HepG2 (cell line): ENCODE measurements around the gene CXCL17. TPM values are rescaled to one million over a fixed set of nuclear protein-coding genes. Genes with fewer than 3 reads are reported as not detected.

Experiments used
- ATAC-seq: fragments of 200-7000 bp; cut with Tn5 transposase; 3 replicates; pipeline ENCODE4 v1.9.1; 2020; ENCODE audit warnings: mild to moderate bottlenecking, moderate library complexity
- BruUV-seq: library from RNA; stranded (reverse); fragments of 400-500 nt; replicated peaks from 2 replicates; lab custom pipeline; 2021; lab: Mats Ljungman, UMichigan
- CTCF ChIA-PET: fragments of 300-600 bp; formaldehyde crosslinking; extraction: SDS; loops from one replicate; lab custom pipeline; 2021; ENCODE audit warnings: low total read pairs, inconsistent platforms, low intra/inter-chr PET ratio; lab: Yijun Ruan, JAX
- POLR2A ChIA-PET: fragments of 350-600 bp; sonication (Branson Sonifier 250); formaldehyde crosslinking; loops from one replicate; lab custom pipeline; 2020; ENCODE audit warnings: antibody characterized with exemption, inconsistent platforms; lab: Yijun Ruan, JAX
- DNase-seq: peaks from one replicate; pipeline ENCODE4 v3.0.0-alpha.2; 2015; ENCODE audit warnings: low spot score
- FAIRE-seq: peaks from 3 replicates; lab custom pipeline; 2011; peaks lifted over from hg19 to GRCh38; lab: Jason Lieb, UNC
- H2AFZ ChIP-seq: one replicate; pipeline ENCODE4 v1.6.1; 2011; ENCODE audit warnings: low read length, inconsistent platforms
- H3K27ac ChIP-seq: fragments of 300-600 bp; 3 replicates; pipeline ENCODE4 v1.8.0; 2011; ENCODE audit warnings: mixed run types, mild to moderate bottlenecking, mixed read lengths, low read length, inconsistent platforms; ENCODE audit not compliant: insufficient read depth; ENCODE audit errors: extremely low read length
- H3K27me3 ChIP-seq, 2 experiments: fragments of 200-600 bp in 1 of 2; 2 replicates in 1 of 2; 3 replicates in 1 of 2; pipeline versions ENCODE4 v1.6.0 to v1.8.0; 2011; ENCODE audit warnings: low read length in 2 of 2, mild to moderate bottlenecking in 2 of 2, moderate library complexity in 2 of 2, inconsistent platforms in 1 of 2; ENCODE audit not compliant: insufficient read depth in 2 of 2, control insufficient read depth in 1 of 2
- H3K36me3 ChIP-seq, 2 experiments: fragments of 200-600 bp in 1 of 2; replicated peaks in 1 of 2; 2 replicates in 1 of 2; 3 replicates in 1 of 2; pipeline versions ENCODE4 v1.5.1 to v1.8.0; 2011; ENCODE audit warnings: low read length in 2 of 2, inconsistent platforms in 1 of 2; ENCODE audit not compliant: insufficient read depth in 2 of 2, control insufficient read depth in 1 of 2
- H3K4me1 ChIP-seq: 2 replicates; pipeline ENCODE4 v1.5.1; 2012; ENCODE audit warnings: low read length, inconsistent platforms; ENCODE audit not compliant: insufficient read depth
- H3K4me2 ChIP-seq: 2 replicates; pipeline ENCODE4 v1.6.0; 2011; ENCODE audit warnings: low read depth, low read length, inconsistent platforms
- H3K4me3 ChIP-seq, 3 experiments: fragments of 200-600 bp in 1 of 3; sonication (generic), shearing (Covaris generic) in 1 of 3; replicated peaks in 1 of 3; 2 replicates each; pipeline ENCODE4 v1.5.1; 2011 to 2016; ENCODE audit warnings: low read length in 3 of 3, inconsistent platforms in 2 of 3, low read depth in 2 of 3, mild to moderate bottlenecking in 2 of 3, control low read depth in 1 of 3, mixed read lengths in 1 of 3; ENCODE audit not compliant: insufficient read depth in 1 of 3
- H3K79me2 ChIP-seq: one replicate; pipeline ENCODE4 v1.6.1; 2011; ENCODE audit warnings: low read length, inconsistent platforms; ENCODE audit not compliant: insufficient read depth
- H3K9ac ChIP-seq: 2 replicates; pipeline ENCODE4 v1.6.0; 2011; ENCODE audit warnings: mild to moderate bottlenecking, low read depth, low read length, inconsistent platforms; ENCODE audit not compliant: insufficient read depth
- H3K9me3 ChIP-seq: 2 replicates; pipeline ENCODE4 v1.5.1; 2012; ENCODE audit warnings: mild to moderate bottlenecking, low read length
- H4K20me1 ChIP-seq: 2 replicates; pipeline ENCODE4 v1.6.0; 2011; ENCODE audit warnings: inconsistent platforms, mild to moderate bottlenecking, low read length, moderate library complexity; ENCODE audit not compliant: insufficient read depth
- ASH2L ChIP-seq: fragments of 300-600, 200-600 bp; sonication (generic); IDR thresholded peaks from 2 replicates; pipeline ENCODE4 v1.7.0; 2017; ENCODE audit warnings: low read depth, mild to moderate bottlenecking, moderate library complexity, mixed read lengths, low read length; ENCODE audit not compliant: insufficient read length
- BHLHE40 ChIP-seq: IDR thresholded peaks from 2 replicates; pipeline ENCODE4 v1.6.1; 2011; ENCODE audit warnings: low read length, improper control_type of control experiment
- CBX2 ChIP-seq, 2 experiments: fragments of 200-600 bp in 1 of 2; sonication (generic); formaldehyde crosslinking in 1 of 2; IDR thresholded peaks; 2 replicates each; pipeline versions ENCODE4 v1.7.0 to v1.8.1; 2018 to 2022; ENCODE audit warnings: low read depth in 2 of 2, low read length in 1 of 2, mild to moderate bottlenecking in 1 of 2, missing genetic modification reagents in 1 of 2
- FIP1L1 ChIP-seq: fragments of 200-400 bp; formaldehyde crosslinking; IDR thresholded peaks from 2 replicates; pipeline ENCODE4 v1.6.1; 2018; ENCODE audit warnings: low read depth, mild to moderate bottlenecking, low read length, moderate library complexity, borderline replicate concordance; ENCODE audit not compliant: insufficient read depth
- GATAD2A ChIP-seq: IDR thresholded peaks from 2 replicates; pipeline ENCODE4 v1.6.1; 2016
- GTF3A ChIP-seq: sonication (generic); formaldehyde crosslinking; conservative IDR thresholded peaks from 2 replicates; pipeline ENCODE4 v1.4.0; 2020; ENCODE audit warnings: mild to moderate bottlenecking, missing genetic modification reagents
- HOXD1 ChIP-seq: sonication (generic); formaldehyde crosslinking; IDR thresholded peaks from 2 replicates; pipeline ENCODE4 v1.5.0; 2020; ENCODE audit warnings: missing genetic modification reagents
- MEIS2 ChIP-seq: sonication (generic); formaldehyde crosslinking; IDR thresholded peaks from 2 replicates; pipeline ENCODE4 v1.9.0; 2021; ENCODE audit warnings: mild to moderate bottlenecking, missing genetic modification reagents
- NFE2L2 ChIP-seq: fragments of 150-350 bp; IDR thresholded peaks from 2 replicates; pipeline ENCODE4 v1.6.1; 2014; ENCODE audit warnings: low read length
- PAWR ChIP-seq: sonication (generic); formaldehyde crosslinking; IDR thresholded peaks from 2 replicates; pipeline ENCODE4 v1.4.0; 2020; ENCODE audit warnings: missing genetic modification reagents, mild to moderate bottlenecking, borderline replicate concordance
- PLRG1 ChIP-seq: fragments of 450-650 bp; conservative IDR thresholded peaks from 2 replicates; pipeline ENCODE4 v1.6.1; 2016
- SP4 ChIP-seq: sonication (generic); formaldehyde crosslinking; IDR thresholded peaks from 2 replicates; pipeline ENCODE4 v1.8.1; 2023; ENCODE audit warnings: mild to moderate bottlenecking, missing genetic modification reagents
- SRY ChIP-seq: sonication (generic); formaldehyde crosslinking; IDR thresholded peaks from 2 replicates; pipeline ENCODE4 v1.8.0; 2022; ENCODE audit warnings: mild to moderate bottlenecking, missing genetic modification reagents
- TMF1 ChIP-seq: sonication (generic); formaldehyde crosslinking; IDR thresholded peaks from 2 replicates; pipeline ENCODE4 v1.8.1; 2022; ENCODE audit warnings: low read depth, missing genetic modification reagents
- ZBTB37 ChIP-seq: sonication (generic); formaldehyde crosslinking; IDR thresholded peaks from 2 replicates; pipeline ENCODE4 v1.4.0; 2020; ENCODE audit warnings: mild to moderate bottlenecking, missing genetic modification reagents
- ZNF205 ChIP-seq: IDR thresholded peaks from 2 replicates; pipeline ENCODE4 v1.6.1; 2018; ENCODE audit warnings: missing biosample characterization, missing genetic modification reagents
- ZNF3 ChIP-seq: IDR thresholded peaks from 2 replicates; pipeline ENCODE4 v1.7.0; 2017; ENCODE audit warnings: inconsistent platforms
- ZNF546 ChIP-seq: sonication (generic); formaldehyde crosslinking; conservative IDR thresholded peaks from 2 replicates; pipeline ENCODE4 v1.8.1; 2023; ENCODE audit warnings: mild to moderate bottlenecking, missing genetic modification reagents
- ZNF562 ChIP-seq: sonication (generic); formaldehyde crosslinking; IDR thresholded peaks from 2 replicates; pipeline ENCODE4 v1.8.0; 2022; ENCODE audit warnings: missing genetic modification reagents, borderline replicate concordance
- ZNF891 ChIP-seq: sonication (generic); formaldehyde crosslinking; IDR thresholded peaks from 2 replicates; pipeline ENCODE4 v1.5.0; 2020; ENCODE audit warnings: mild to moderate bottlenecking, missing genetic modification reagents
- WGBS: methylation state at CpG from one replicate; pipeline ENCODE4 v1.1.6; 2017; ENCODE audit warnings: low lambda C conversion rate; 5-methylcytosine and 5-hydroxymethylcytosine counted together
- in situ Hi-C: cut with HindIII; loops from 2 replicates; pipeline ENCODE4 v1.10.0; 2017; ENCODE audit warnings: low pct_unique_long_range_greater_than_20kb; ENCODE audit not compliant: extremely low pct_ligation_motif_present
- intact Hi-C: fragments of 100-400 bp; cut with micrococcal nuclease; formaldehyde crosslinking; loops from one replicate; pipeline ENCODE4 v1.10.0; 2022; ENCODE audit not compliant: unreplicated experiment
- polyA plus RNA-seq, 8 experiments: library from polyadenylated mRNA; depleted of rRNA in 3 of 8; stranded (reverse) in 7 of 8; unstranded in 1 of 8; fragments of >200 nt; fragmentation: Illumina TruSeq in 4 of 8; extraction: Trizol in 4 of 8; gene quantifications; 2 replicates each; pipeline versions ENCODE4 v1.2.1 to v1.2.3, GENCODE V29; 2011 to 2016; ENCODE audit warnings: low read depth in 4 of 8, missing spikeins in 1 of 8, mixed read lengths in 1 of 8; ENCODE audit not compliant: insufficient read depth in 1 of 8
- total RNA-seq, 5 experiments: library from RNA; depleted of rRNA; stranded (reverse); fragments of >200 nt; fragmentation: Illumina TruSeq; extraction: Trizol; gene quantifications; 2 replicates each; pipeline ENCODE4 v1.2.3, GENCODE V29; 2016; ENCODE audit warnings: low read depth in 1 of 5

Gene CXCL17
- total and polyA plus RNA-seq, 2 of the 13 experiments (the other 11 are each of a cell fraction or from before 2014, with no cell fraction given), result 0.12 TPM; not detected in 1

- Histone ChIP-seq H3K27me3 (no peaks in the 10 kb centered on the region), H3K9me3 (no peaks in the 10 kb centered on the region), H3K9ac (no peak overlapping the region), H3K4me1 (peaks cover 52% of the 10 kb centered on the region), H3K36me3 (no peaks in the 10 kb centered on the region), H3K27ac (no peak overlapping the region), H3K4me2 (no peak overlapping the region), H3K4me3 (no peak overlapping the region), H3K79me2 (no peaks in the 10 kb centered on the region), H4K20me1 (no peaks in the 10 kb centered on the region), H2AFZ (no peak overlapping the region)
- no peak for ATAC-seq
- in situ Hi-C loops (no loop called here), intact Hi-C loops (no loop called here)
- DNase-seq, result no peak
- ChIA-PET CTCF (no interaction called here), POLR2A (interaction anchor here (0.6 to 1.9 kb wide), 5 partner anchors 10 to 49 kb away, joined by 3 to 9 read pairs (median 8); partner anchors contain the start of gene CEACAM1)
- WGBS, result 96% methylated on average over 2 of the region's 2 CpGs
- TF ChIP-seq MEIS2, result no peak
- TF ChIP-seq ZNF3 (CRISPR knock-in tag), result no peak
- no peak for TF ChIP-seq ZNF562 (CRISPR knock-in tag)
- no peak for TF ChIP-seq HOXD1 (CRISPR knock-in tag)
- TF ChIP-seq TMF1 (CRISPR knock-in tag), result no peak
- no peak for TF ChIP-seq FIP1L1
- no peak for TF ChIP-seq PAWR (CRISPR knock-in tag)
- TF ChIP-seq ZNF205 (CRISPR knock-in tag), result no peak
- TF ChIP-seq GTF3A, result no peak
- no peak for TF ChIP-seq NFE2L2
- no peak for TF ChIP-seq ASH2L
- TF ChIP-seq ZBTB37, result no peak
- no peak for TF ChIP-seq CBX2 (IDR thresholded peaks at IDR 0.05; ENCODE audit: low read depth, low read length)
- TF ChIP-seq CBX2 (CRISPR knock-in tag; IDR thresholded peaks at IDR 0.05; ENCODE audit: low read depth), result no peak
- TF ChIP-seq PLRG1, result no peak
- no peak for TF ChIP-seq ZNF891 (CRISPR knock-in tag)
- no peak for TF ChIP-seq GATAD2A (CRISPR knock-in tag)
- no peak for TF ChIP-seq ZNF546 (CRISPR knock-in tag)
- TF ChIP-seq BHLHE40, result no peak
- no peak for TF ChIP-seq SRY (CRISPR knock-in tag)
- no peak for TF ChIP-seq SP4 (CRISPR knock-in tag)
- no peak for FAIRE-seq
- no TSS peak for BruUV-seq
Observed at GRCh38 chr19:42478765-42479311, 36.1 kb upstream of the CXCL17 start.
